ENCODE results near the gene SHISA7. TPM values are rescaled to one million over a fixed set of nuclear protein-coding genes. Genes with fewer than 3 reads are reported as not detected.

SHISA7 gene
- total RNA-seq, 1 donor, result not detected

- DNase-seq (ENCODE audit: low read depth), result no peak
- no peak overlapping the region for H3K4me3 ChIP-seq (ENCODE audit: low read depth, low read length)
Observed at GRCh38 chr19:55392820-55393761, 50.0 kb downstream of the SHISA7 start.

GRCh38 chr19:55391702-55392615 is 51.1 kb downstream of the SHISA7 start:
- DNase-seq (ENCODE audit: low read depth), result no peak

More at GRCh38 chr19:55392820-55393761, 50.0 kb downstream of the SHISA7 start:
- no peak for TF ChIP-seq CTCF (IDR thresholded peaks at IDR 0.05; ENCODE audit: insufficient read depth, low read length)

GRCh38 chr19:55391191-55391670 is 51.9 kb downstream of the SHISA7 start:
- DNase-seq (ENCODE audit: low read depth), result no peak
- TF ChIP-seq CTCF (IDR thresholded peaks at IDR 0.05; ENCODE audit: insufficient read depth, low read length), result no peak
- no peak overlapping the region for H3K4me3 ChIP-seq (ENCODE audit: low read depth, low read length)

More at GRCh38 chr19:55391702-55392615, 51.1 kb downstream of the SHISA7 start:
- TF ChIP-seq CTCF (IDR thresholded peaks at IDR 0.05; ENCODE audit: insufficient read depth, low read length), result no peak
- no peak overlapping the region for H3K4me3 ChIP-seq (ENCODE audit: low read depth, low read length)

GRCh38 chr19:55390461-55390880 is 52.6 kb downstream of the SHISA7 start:
- no peak overlapping the region for H3K4me3 ChIP-seq (ENCODE audit: low read depth, low read length)
- no peak for DNase-seq (ENCODE audit: low read depth)
- TF ChIP-seq CTCF (IDR thresholded peaks at IDR 0.05; ENCODE audit: insufficient read depth, low read length), result no peak

GRCh38 chr19:55389386-55390317 is 53.4 kb downstream of the SHISA7 start:
- no peak overlapping the region for H3K4me3 ChIP-seq (ENCODE audit: low read depth, low read length)
- TF ChIP-seq CTCF (IDR thresholded peaks at IDR 0.05; ENCODE audit: insufficient read depth, low read length), result no peak

More at GRCh38 chr19:55389386-55390317, 53.4 kb downstream of the SHISA7 start:
- no peak for DNase-seq (ENCODE audit: low read depth)
